ENCODE results near the gene SLC1A4. TPM values are rescaled to one million over a fixed set of nuclear protein-coding genes. Genes with fewer than 3 reads are reported as not detected.

The SLC1A4 gene
- total and polyA plus RNA-seq, 10 of the 15 experiments (the other 5 are each of a cell fraction or from before 2014, with no cell fraction given): 10.8 to 43.2 (median 27.7) TPM

- no peaks in the 10 kb centered on the region for H3K9me3 ChIP-seq (replicated peaks; ENCODE audit: control insufficient read depth, insufficient read depth, low read length)
- RAD21 ChIA-PET (ENCODE audit: unreplicated experiment): interaction anchor here (0.7 to 6.0 kb wide), 17 partner anchors 9 to 297 kb away, joined by 3 to 113 read pairs (median 6); partner anchors contain the start of genes RAB1A, SERTAD2 and SLC1A4
- FAIRE-seq (no peak), DNase-seq (ENCODE audit: low read depth, low spot score) (no peak), ATAC-seq (peak; percentile 38)
- intact Hi-C loops (cut with micrococcal nuclease; ENCODE audit: unreplicated experiment) (loop anchor here (2.0 kb wide), 1 partner anchor 36 kb away; no protein-coding TSS in a partner anchor), in situ Hi-C loops (cut with MboI) (no loop called here)
- peak overlapping the region; percentile 21 for H2AFZ ChIP-seq (ENCODE audit: control insufficient read depth, low read depth, low read length)
- CTCF ChIA-PET: interaction anchor here (0.7 to 20.4 kb wide), 16 partner anchors 10 to 111 kb away, joined by 3 to 413 read pairs (median 4); no protein-coding TSS in a partner anchor
- peak overlapping the region; percentile 73 for H3K9ac ChIP-seq (ENCODE audit: control insufficient read depth, insufficient read depth, low read length)
- no peaks in the 10 kb centered on the region for H3K36me3 ChIP-seq (ENCODE audit: control insufficient read depth in 2 of 2, insufficient read depth in 2 of 2, low read length in 1 of 2)
- H3K27me3 ChIP-seq (replicated peaks in 1 of 2; ENCODE audit: control insufficient read depth in 2 of 2, insufficient read depth in 2 of 2, low read length in 1 of 2): no peaks in the 10 kb centered on the region
- H3K4me3 ChIP-seq: peak overlapping the region; percentile 35
- H3K4me2 ChIP-seq (ENCODE audit: control insufficient read depth, insufficient read depth): peak overlapping the region; percentile 68
- peak overlapping the region; percentile 91 for H3K27ac ChIP-seq (ENCODE audit: control insufficient read depth, insufficient read depth)
- no peaks in the 10 kb centered on the region for H4K20me1 ChIP-seq (ENCODE audit: control insufficient read depth, insufficient read depth)
- BruUV-seq (replicated peaks): TSS peak; percentile 99
- SMC1A ChIA-PET (ENCODE audit: uncharacterized antibody, unreplicated experiment): interaction anchor here (0.5 to 5.2 kb wide), 20 partner anchors 10 to 297 kb away, joined by 3 to 107 read pairs (median 6); partner anchors contain the start of gene RAB1A
- POLR2A ChIA-PET: interaction anchor here (0.6 to 19.2 kb wide), 12 partner anchors 9 to 281 kb away, joined by 3 to 377 read pairs (median 6); partner anchors contain the start of genes ACTR2 and CEP68
- peaks cover 42% of the 10 kb centered on the region for H3K4me1 ChIP-seq (ENCODE audit: control insufficient read depth, insufficient read depth, low read length)
- peaks cover 2% of the 10 kb centered on the region; the same call in 1 of the 2 replicates for H3K79me2 ChIP-seq (ENCODE audit: control insufficient read depth, insufficient read depth, low read length)
- TF ChIP-seq RFX5 (IDR thresholded peaks at IDR 0.05; ENCODE audit: low read depth, low read length) (no peak), SRF (IDR thresholded peaks at IDR 0.05; ENCODE audit: low read depth in 2 of 2, low read length in 2 of 2) (no peak), NFYA (IDR thresholded peaks at IDR 0.05; ENCODE audit: borderline replicate concordance, low read depth, low read length) (no peak), RUNX3 (IDR thresholded peaks at IDR 0.05; ENCODE audit: low read length) (no peak), ZBTB33 (IDR thresholded peaks at IDR 0.05) (no peak), CREB1 (IDR thresholded peaks at IDR 0.05; ENCODE audit: low read depth) (no peak), HDAC6 (IDR thresholded peaks at IDR 0.05; ENCODE audit: unreplicated experiment) (no peak), ESRRA (IDR thresholded peaks at IDR 0.05; ENCODE audit: low read length) (no peak), NFYB (IDR thresholded peaks at IDR 0.05; ENCODE audit: insufficient read depth, low read depth, low read length) (no peak), NBN (IDR thresholded peaks at IDR 0.05) (no peak), BCL3 (IDR thresholded peaks at IDR 0.05; ENCODE audit: borderline replicate concordance, insufficient read depth, low read depth, low read length, poor library complexity, severe bottlenecking) (no peak), ZBTB4 (CRISPR knock-in tag; IDR thresholded peaks at IDR 0.05) (no peak), MEF2A (IDR thresholded peaks at IDR 0.05; ENCODE audit: insufficient read depth, low read depth, low read length) (no peak), ZNF207 (IDR thresholded peaks at IDR 0.05; ENCODE audit: borderline replicate concordance) (no peak)
These were observed 42.4 kb upstream of the SLC1A4 start for GRCh38 chr2:64946769-64947247.

All from GM12878 (cell line).